WERI-Rb-1 (cell line): ENCODE data around the gene CDH6.

Experiments
- DNase-seq: peaks from one replicate; pipeline ENCODE4 v3.0.0-alpha.2; 2020
- H3K27ac ChIP-seq: fragments of 250-450 bp; sonication (Bioruptor Pico); 2 replicates; pipeline ENCODE4 v1.5.1; 2020; ENCODE audit warnings: mild to moderate bottlenecking, moderate library complexity
- H3K27me3 ChIP-seq: fragments of 250-450 bp; sonication (Bioruptor Pico); 2 replicates; pipeline ENCODE4 v1.5.1; 2021; ENCODE audit warnings: mild to moderate bottlenecking, low read depth, moderate library complexity; ENCODE audit not compliant: insufficient read depth, severe bottlenecking
- H3K36me3 ChIP-seq: fragments of 250-450 bp; sonication (Bioruptor Pico); 2 replicates; pipeline ENCODE4 v1.5.1; 2020; ENCODE audit warnings: mild to moderate bottlenecking, moderate library complexity
- H3K4me3 ChIP-seq: 2 replicates; pipeline ENCODE4 v1.5.1; 2011; ENCODE audit warnings: low read depth, mild to moderate bottlenecking, control low read depth, low read length
- H3K9me3 ChIP-seq: fragments of 250-450 bp; sonication (Bioruptor Pico); 2 replicates; pipeline ENCODE4 v1.5.1; 2021; ENCODE audit warnings: mild to moderate bottlenecking, moderate library complexity; ENCODE audit not compliant: severe bottlenecking
- CTCF ChIP-seq: IDR thresholded peaks from 2 replicates; pipeline ENCODE4 v1.5.1; 2011; ENCODE audit warnings: low read depth, mild to moderate bottlenecking, control low read depth, inconsistent platforms, low read length

CDH6 gene

GRCh38 chr5:31270396-31270795, 76.9 kb downstream of the CDH6 start:
- DNase-seq, result no peak
- Histone ChIP-seq H3K9me3 (no peaks in the 10 kb centered on the region), H3K4me3 (no peak overlapping the region), H3K27me3 (no peaks in the 10 kb centered on the region), H3K27ac (no peak overlapping the region), H3K36me3 (no peaks in the 10 kb centered on the region)
- peak; percentile 52 for TF ChIP-seq CTCF

- no peak overlapping the region for H3K27ac ChIP-seq
- no peaks in the 10 kb centered on the region for H3K36me3 ChIP-seq
- TF ChIP-seq CTCF, result no peak
- H3K27me3 ChIP-seq, result no peaks in the 10 kb centered on the region
- no peak for DNase-seq
- no peak overlapping the region for H3K4me3 ChIP-seq
- H3K9me3 ChIP-seq, result no peaks in the 10 kb centered on the region
These were observed 78.1 kb downstream of the CDH6 start for GRCh38 chr5:31271567-31271966.

GRCh38 chr5:31273161-31273560, 79.7 kb downstream of the CDH6 start:
- no peaks in the 10 kb centered on the region for H3K36me3 ChIP-seq
- H3K27ac ChIP-seq, result no peak overlapping the region
- no peak for TF ChIP-seq CTCF
- DNase-seq, result no peak
- H3K9me3 ChIP-seq, result no peaks in the 10 kb centered on the region
- no peaks in the 10 kb centered on the region for H3K27me3 ChIP-seq
- H3K4me3 ChIP-seq, result no peak overlapping the region

GRCh38 chr5:31273631-31274378, 80.3 kb downstream of the CDH6 start:
- Histone ChIP-seq H3K9me3 (no peaks in the 10 kb centered on the region), H3K27ac (no peak overlapping the region), H3K4me3 (no peak overlapping the region), H3K36me3 (no peaks in the 10 kb centered on the region), H3K27me3 (no peaks in the 10 kb centered on the region)
- TF ChIP-seq CTCF, result no peak
- DNase-seq, result no peak

- Histone ChIP-seq H3K36me3 (no peaks in the 10 kb centered on the region), H3K27me3 (no peaks in the 10 kb centered on the region)
- no peak for DNase-seq
These were observed 86.7 kb downstream of the CDH6 start for GRCh38 chr5:31280210-31280609.

More at GRCh38 chr5:31280210-31280609, 86.7 kb downstream of the CDH6 start:
- Histone ChIP-seq H3K27ac (no peak overlapping the region), H3K4me3 (no peak overlapping the region), H3K9me3 (no peaks in the 10 kb centered on the region)
- no peak for TF ChIP-seq CTCF
